GM11168 (cell line): ENCODE measurements around the gene ODF2.

Source experiments
- in situ Hi-C: fragments of 300-500 bp; cut with MboI; formaldehyde crosslinking; loops from one replicate; pipeline ENCODE4 v1.12.0; 2022; ENCODE audit warnings: low sequenced_read_pairs; ENCODE audit not compliant: unreplicated experiment

Gene ODF2

GRCh38 chr9:128521956-128522355 lies 66.2 kb downstream of the ODF2 start:
- in situ Hi-C loops: no loop called here

DNA sequence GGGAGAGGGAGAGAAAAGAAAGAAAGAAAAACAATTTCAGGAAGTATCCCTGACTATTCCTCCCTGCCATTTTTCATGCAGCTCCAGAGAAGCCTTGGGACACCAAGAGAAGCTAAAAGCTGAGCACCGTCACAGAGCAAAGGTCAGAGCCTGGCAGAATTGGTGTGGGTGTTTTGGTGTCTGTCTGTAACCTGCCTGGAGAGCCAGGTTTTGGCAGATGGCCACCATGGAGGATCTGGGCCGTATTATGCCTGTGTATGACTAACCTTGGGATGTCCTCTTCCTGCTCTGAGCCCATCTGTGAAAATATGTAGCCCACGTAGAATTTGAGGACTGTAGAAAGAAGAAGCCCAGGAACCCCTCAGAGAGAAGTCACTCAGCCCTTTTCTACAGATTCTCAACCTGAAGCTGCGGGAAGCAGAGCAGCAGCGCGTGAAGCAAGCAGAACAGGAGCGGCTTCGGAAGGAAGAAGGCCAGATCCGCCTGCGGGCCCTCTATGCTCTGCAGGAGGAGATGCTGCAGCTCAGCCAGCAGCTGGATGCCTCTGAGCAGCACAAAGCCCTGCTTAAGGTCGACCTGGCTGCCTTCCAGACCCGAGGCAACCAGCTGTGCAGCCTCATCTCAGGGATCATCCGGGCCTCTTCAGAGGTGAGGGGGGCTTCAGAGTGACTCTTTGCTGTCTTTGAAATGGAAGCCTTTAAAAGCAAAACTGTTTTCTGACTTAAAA lies 67.6 kb downstream of the ODF2 start:
- in situ Hi-C loops: no loop called here

DNA sequence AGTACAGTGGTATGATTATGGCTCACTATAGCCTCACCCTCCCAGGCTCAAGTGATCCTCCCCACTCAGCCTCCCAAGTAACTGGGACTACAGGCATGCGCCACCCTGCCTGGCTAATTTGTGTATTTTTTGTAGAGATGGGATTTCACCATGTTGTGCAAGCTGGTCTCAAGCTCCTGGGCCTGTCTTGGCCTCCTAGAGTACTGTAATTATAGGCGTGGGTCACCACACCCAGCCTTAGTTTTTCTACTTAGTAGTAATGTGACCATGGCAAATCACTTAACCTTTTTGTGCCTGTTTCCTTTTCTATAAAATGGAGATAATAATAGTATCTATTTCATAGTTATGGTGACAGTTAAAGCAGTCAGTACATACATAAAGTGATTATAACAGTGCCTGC lies 70.9 kb downstream of the ODF2 start:
- in situ Hi-C loops: no loop called here

DNA sequence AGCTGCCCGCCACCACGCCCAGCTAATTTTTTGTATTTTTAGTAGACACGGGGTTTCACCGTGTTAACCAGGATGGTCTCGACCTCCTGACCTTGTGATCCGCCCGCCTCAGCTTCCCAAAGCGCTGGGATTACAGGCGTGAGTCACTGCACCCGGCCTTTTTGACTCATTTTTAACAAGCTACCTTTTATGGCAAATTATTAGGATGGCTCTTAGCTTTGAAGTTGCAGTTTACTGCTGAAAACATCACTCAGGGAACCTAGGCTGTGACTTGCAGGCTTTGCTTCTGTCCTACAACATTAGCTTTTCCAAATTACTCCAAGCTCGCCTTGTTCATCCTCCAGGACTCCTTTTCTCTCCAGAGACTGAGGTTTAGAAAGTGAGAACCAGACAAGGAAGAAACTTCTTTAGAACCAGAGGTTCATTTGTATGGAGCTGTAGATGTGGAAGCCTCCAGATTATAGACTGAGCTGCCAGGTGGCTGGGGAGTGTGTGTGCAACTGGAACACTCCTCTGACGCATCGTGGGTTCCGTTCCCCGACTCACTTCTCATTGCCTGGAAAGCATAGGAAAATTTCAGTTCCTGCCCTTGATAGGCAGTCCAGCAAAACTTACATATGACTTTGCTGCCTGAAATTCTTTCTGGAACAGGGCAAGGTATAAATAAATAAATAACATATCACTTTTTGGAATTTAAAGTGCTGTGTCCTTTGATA lies 72.8 kb downstream of the ODF2 start:
- in situ Hi-C loops: no loop called here

DNA sequence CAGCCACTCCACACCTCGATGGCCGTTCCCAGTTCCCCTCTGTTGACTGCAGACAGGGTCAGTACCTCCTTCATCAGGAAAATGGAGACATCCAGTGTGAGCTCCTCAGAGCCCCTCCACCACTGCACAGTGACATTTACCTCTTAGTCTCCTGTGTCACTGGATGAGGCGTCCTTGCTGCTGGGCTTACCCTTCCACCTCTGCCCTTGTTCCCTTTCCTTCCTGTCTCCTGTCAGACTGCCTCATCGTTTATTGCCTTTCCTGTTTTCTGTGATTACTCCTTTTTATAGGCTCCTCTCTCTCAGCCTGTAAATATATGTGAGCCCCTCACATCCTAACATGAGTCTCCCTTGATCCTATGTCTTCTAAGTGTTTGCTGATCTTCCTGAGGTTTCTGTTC lies 73.4 kb downstream of the ODF2 start:
- in situ Hi-C loops: no loop called here

DNA sequence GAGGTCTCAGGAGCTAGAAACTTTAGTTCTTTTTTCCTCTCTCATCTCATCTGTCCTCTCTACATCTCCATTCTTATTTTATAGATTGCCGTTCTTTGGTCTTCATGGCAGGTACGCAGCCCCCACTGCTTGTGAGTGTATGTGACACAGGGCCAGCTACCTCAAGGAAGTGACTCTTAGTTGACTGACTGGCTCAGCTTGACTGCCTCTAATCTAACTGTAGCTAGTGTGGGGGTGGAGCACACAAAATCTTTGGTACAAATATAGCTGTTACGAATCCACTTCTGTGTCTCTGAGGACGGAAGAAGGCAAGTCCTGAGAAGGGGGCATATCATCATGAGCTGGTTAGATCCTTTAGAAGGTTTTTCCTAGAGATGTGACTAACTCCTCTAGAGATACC lies 76.8 kb downstream of the ODF2 start:
- in situ Hi-C loops: no loop called here

DNA sequence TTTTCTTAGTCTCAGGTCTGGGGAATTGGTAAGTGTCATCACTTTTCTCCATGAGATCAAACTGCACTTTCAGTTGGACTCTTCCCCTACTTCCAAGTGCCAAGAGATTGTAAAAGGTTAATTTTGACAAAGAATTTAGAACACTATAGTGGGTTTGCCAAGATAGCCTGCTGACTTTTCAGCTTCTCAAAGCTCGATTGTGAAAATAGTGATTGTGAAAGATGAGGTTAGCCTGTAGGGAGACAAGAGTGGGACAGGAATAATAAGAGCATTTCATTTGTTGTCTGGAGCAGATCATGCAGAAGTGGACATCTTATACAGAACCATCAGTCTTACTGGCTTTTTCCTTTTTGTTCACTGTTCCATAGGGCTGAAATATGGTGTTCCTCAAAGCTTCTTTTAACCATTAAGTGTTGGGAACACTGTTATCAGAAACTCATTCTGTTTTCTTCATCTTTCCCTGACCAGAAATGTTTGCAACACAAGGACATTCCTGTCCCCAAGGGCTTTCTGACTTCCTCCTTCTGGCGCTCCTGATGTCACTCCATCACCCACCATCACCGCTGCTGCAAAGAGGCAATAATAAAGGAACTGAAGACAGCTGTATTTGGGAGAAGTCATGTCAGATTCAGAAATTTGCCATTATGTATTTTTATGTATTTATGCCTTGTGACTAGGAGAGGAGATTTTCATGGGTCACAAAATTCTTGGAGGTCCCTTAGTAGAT lies 85.0 kb downstream of the ODF2 start:
- in situ Hi-C loops: no loop called here

- in situ Hi-C loops: no loop called here
Observed at GRCh38 chr9:128546504-128546903, 90.7 kb downstream of the ODF2 start.

DNA sequence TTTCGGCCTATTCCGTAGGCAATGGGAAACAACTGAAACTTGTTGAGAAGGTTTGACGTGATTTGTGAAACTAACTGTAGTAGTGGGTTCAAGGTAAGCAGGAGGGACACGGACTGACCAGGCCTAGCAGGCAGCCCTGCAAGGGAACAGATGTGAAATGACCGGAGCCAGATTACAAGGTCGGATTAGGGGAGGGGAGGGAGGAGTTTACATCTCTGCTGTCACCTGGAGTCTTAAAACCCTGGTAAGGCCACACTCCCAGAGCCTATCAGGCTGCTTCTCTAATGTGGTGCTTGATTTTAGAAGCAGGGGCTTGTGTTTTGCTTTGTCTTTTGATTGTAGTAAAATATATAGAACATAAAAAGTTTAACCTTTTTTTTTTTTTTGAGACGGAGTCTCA lies 93.1 kb downstream of the ODF2 start:
- in situ Hi-C loops: no loop called here

- in situ Hi-C loops: no loop called here
Observed at GRCh38 chr9:128550226-128550625, 94.4 kb downstream of the ODF2 start.
